GM12865 (cell line): ENCODE measurements around the gene CGNL1.

Experiments
- DNase-seq: peaks from one replicate; pipeline ENCODE4 v3.0.0; 2010; ENCODE audit warnings: low read depth
- H3K4me3 ChIP-seq: 2 replicates; pipeline ENCODE4 v1.5.1; 2011; ENCODE audit warnings: mild to moderate bottlenecking, low read depth, low read length, control low read depth
- TF ChIP-seq, protein P1 (sequence below): IDR thresholded peaks from 2 replicates; pipeline ENCODE4 v1.5.1; 2011; ENCODE audit warnings: low read length, control low read depth, low read depth, inconsistent platforms; ENCODE audit not compliant: insufficient read depth; ENCODE audit errors: missing control alignments

Gene CGNL1

DNA sequence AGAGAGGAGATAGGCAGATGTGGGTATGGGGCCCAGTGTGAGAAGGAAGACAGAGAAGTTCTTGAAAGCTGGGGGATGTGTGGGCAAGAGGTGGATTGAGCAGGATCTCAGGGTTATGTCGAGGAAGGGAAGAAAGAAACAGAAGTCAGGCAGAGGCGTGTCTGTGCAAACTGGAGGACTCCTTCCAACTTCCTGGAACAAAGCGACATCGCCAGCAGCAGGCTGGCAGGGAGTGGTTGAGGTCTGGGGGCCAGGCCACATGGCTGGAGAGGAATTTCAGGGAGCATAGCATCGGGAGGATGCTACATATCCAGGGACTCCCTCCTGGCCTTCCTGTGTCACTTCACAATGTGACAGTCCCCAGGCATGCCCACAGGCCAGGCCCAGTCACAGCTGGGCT lies 172.5 kb downstream of the CGNL1 start:
- no peak overlapping the region for H3K4me3 ChIP-seq
- TF ChIP-seq, protein P1, sequence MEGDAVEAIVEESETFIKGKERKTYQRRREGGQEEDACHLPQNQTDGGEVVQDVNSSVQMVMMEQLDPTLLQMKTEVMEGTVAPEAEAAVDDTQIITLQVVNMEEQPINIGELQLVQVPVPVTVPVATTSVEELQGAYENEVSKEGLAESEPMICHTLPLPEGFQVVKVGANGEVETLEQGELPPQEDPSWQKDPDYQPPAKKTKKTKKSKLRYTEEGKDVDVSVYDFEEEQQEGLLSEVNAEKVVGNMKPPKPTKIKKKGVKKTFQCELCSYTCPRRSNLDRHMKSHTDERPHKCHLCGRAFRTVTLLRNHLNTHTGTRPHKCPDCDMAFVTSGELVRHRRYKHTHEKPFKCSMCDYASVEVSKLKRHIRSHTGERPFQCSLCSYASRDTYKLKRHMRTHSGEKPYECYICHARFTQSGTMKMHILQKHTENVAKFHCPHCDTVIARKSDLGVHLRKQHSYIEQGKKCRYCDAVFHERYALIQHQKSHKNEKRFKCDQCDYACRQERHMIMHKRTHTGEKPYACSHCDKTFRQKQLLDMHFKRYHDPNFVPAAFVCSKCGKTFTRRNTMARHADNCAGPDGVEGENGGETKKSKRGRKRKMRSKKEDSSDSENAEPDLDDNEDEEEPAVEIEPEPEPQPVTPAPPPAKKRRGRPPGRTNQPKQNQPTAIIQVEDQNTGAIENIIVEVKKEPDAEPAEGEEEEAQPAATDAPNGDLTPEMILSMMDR, result no peak

DNA sequence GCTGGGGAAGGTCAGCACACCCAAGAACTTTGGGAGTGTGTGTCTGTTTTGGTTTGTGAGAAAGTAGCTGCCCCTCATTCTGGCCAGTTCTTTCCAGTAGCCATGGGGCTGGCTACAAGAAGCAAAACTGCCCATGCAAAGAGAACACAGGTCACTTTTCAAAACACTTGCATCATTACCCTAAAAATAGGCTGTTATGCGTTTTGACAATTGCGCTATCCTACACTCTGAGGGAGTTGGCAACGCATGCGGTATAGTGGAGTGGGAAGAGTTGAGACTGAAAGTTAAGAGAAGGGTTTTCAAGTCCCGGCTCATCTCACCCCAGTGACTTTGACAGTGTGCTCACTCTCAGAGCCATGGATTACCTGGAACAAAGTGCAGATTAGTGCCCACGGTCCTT lies 173.6 kb downstream of the CGNL1 start:
- DNase-seq, result no peak
- no peak overlapping the region for H3K4me3 ChIP-seq
- TF ChIP-seq, protein P1, result no peak

More for the DNA sequence above, 172.5 kb downstream of the CGNL1 start:
- no peak for DNase-seq

DNA sequence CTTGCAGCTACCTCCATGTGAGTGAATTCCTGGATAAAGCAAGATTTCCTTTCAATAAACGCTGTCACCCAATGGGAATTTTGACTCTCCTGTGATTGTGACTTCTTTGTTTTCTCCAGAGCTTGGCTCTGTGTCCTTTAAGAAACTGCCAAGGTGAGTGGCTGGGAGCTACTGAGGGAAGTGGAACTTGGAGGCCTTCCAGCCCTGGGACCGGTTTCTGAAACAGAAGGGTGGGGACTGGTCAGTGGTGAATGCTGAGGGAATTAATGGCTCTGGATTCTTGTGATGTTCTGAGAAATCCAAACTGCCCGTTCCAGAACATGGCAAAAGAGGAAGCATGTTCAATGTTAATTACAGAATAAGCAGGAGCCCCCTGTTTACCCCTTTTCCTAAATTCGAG lies 174.3 kb downstream of the CGNL1 start:
- TF ChIP-seq, protein P1, result no peak
- DNase-seq, result no peak
- H3K4me3 ChIP-seq, result no peak overlapping the region

DNA sequence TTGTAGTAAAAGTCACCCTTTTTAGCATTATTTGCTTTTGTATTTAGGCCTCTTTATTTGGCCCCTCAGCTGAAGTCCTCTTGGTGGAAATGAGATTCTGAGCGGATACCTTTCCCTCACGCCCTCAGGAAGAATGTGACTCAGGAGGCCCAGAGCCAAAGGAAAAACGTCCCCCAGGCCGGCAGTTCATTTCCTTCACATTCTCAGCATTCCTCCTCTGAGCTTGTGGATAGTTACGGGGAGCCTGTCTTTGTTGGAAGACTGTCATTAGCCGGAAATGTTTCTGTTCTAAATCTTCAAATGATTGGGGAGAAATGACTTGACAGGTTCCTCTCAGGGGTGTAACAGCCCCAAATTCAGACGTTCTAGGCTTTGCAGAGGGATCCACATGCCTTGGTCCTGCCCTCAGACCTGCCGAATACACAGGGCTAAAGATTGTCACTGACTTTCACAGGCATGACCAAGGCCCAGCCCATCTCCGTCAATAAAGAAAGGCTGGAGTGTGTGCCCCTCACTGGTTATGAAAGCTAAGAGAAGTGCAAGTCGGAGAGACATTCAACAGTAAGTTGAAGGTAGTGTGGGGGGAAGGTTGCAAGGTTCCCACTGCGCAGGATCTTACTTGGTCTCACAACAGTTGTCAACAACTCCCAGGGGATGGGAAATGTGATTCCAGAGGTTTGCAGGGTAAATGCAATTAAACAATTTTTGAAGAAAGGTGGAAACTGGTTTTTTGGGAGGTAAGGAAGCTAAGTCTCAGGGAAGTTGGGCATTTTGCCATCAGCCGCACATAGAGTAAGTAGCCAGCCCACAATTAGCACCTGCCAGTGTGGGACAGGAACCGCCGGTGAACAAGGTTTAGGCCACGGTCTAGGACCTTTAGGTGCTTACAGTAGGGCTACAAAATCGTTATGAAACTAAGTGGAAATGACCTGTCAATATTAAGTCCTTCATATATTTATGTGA lies 175.7 kb downstream of the CGNL1 start:
- TF ChIP-seq, protein P1, result no peak
- no peak for DNase-seq

DNA sequence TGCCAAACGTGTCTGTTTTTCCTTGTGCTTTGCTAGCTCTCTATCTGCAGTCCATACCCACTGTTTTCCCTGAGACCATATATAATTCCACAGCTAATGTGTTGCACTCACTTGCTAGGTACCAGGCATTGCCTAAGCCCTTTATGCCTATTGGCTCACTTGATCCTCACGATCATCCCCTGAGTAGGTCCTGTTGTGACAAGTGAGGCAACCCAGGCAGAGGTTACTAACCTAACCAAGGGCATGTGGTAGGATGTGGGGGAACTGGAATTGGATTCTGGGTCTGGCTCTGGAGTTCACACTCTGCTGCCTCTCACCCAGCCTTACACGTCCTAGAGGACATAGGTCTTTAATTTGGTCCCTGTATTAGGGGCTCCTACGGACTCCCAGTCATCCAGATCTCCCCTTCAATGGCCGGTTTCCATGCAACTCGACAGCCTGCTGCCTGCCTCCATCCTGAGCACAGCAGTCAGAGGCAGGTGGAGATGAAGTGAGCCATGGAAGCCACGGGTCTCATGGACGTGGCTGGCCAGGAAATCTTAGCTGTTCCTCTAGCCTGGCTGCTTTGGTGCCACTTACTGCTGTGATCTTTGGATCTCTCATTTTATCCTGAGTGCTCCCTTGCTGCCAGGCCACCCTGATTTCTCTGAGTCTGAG lies 176.5 kb downstream of the CGNL1 start:
- TF ChIP-seq, protein P1, result no peak
- no peak for DNase-seq
- H3K4me3 ChIP-seq, result no peak overlapping the region

More for the DNA sequence above, 175.7 kb downstream of the CGNL1 start:
- H3K4me3 ChIP-seq, result no peak overlapping the region

DNA sequence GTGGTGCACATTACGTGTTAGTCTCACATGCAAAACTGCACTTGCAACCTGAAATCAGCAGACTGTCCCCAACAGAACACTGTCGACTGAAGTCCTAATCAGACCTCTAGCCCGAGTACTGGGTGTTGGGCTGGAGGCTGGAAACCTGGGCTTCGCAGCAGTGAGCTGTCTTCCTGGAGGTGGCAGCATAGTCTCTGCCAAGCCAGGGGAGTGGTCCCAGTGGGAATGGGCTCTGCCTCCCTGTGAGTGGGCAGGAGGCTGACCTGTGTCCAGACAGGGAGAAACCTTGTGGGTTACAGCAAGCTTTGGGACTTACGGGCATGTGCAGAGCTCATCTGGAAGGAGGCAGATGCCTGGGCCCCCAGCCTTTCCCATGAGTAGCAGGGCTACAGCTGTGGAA lies 177.2 kb downstream of the CGNL1 start:
- DNase-seq, result no peak
- no peak overlapping the region for H3K4me3 ChIP-seq
- TF ChIP-seq, protein P1, result no peak
